COLO668 (cell line): ENCODE measurements around the gene DCT.

Experiments used
- DNase-seq: peaks from one replicate; lab custom pipeline; 2025; ENCODE audit not compliant: unreplicated experiment; lab: John Stamatoyannopoulos, UW

DCT gene

DNA sequence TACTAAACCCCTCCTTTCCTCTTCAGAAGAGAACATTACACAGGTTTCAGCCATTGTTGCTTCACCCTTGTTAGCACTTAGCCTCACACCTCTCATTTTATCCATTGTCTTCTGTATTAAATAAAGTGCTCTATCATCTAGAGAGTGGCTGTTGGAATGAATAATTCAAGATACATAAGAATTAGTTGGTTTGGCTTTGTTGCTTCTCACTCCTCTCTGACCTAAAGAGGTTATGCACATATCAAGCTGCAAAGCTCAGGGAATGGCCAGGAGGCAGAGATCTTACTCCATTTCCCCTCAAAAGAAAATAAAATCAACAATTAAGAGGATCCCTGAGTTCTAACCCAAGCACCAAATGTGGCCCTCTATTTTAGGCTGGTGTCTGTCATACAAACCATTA is 79.7 kb downstream of the DCT start:
- DNase-seq: no peak

DNA sequence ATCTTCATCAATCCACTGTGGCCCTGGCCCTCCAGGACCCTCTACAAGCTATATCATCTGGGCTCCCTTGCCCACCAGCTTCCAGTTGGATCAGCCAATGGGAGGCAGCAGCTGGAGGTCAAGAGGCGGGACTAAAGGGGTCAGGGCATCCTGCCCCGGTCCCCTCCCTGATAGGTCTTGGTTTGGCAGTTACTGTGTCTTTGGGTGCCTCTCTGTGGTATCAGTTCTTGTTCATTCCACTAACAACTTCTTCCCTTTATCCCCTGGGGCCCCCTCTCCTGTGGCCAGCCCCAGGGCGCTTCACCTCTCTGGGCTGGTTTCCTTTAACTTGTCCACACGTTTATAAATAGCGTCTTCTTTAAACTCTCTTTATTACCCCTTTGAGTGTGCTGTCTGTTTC is 83.6 kb downstream of the DCT start:
- no peak for DNase-seq

DNA sequence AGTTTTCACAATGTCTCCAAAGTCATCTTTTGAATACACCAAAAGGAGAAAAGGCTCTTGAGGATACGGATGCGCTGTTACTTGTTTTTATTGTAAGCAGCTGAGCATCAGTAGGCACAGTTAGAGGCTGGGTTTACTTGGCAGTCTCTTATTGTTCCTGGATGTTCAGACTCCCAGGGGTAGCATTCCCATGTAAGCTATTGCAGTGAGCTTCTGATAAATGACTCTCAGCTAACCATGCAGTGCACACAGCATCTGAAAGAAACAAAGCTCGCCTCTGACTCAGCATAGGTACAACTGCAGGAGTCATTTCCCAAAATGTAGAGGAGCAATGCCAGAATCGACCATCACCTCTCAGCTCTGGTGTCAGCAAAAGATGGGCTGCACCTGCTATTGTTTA is 84.8 kb downstream of the DCT start:
- DNase-seq: no peak

DNA sequence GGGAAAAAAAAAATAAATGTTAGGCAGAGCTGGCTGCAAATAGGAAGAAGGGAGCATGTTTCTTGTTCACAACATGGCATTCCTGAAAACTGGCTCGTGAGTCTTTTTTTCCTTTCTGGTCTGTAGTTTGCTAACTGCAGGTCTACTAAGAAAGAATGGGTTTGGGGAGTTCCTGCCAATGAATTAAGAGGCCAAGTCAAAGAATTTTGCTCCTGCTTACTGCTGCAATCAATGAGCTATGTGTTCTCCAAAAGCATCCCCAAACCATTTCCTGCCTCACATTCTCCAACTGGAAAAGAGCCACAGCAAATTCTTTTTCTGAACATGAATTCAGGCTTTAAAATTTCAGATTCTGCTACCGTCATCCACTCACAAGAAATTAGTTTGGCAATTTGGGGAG is 88.6 kb downstream of the DCT start:
- no peak for DNase-seq

DNA sequence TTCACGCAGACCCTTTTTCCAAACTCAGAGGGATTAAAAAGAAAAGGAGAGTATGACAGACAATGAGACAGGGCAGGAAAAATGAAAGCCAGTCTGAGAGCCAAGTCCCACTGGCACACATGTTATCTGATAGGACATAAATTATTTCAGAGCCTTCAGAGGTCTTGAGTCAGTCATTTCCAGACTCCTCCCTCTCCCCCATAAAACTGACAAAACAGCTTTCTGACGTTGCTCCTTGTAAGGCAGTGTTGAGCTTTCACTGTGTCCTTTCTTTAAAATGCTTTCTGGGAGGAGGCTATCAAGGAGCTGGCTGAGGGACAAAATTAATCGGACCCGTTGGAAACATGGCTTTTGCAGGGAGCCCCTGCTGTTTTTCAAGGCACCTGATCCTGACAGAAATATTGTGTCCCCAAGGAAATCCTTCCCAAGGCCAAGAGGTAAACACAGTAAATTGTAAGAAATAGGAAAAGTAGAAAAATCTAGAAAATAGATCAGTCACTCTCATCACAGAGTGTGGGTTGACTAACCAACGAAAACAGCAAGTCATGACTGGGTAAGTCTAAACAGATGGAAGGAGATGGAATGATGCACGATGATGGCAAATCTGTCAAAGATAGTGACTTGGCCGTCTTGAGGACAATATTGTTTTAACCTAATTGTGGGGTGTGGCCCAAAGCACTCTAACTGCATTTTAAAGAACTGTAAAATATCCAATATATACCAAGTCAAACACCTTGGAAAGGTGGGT is 89.7 kb downstream of the DCT start:
- DNase-seq: no peak

DNA sequence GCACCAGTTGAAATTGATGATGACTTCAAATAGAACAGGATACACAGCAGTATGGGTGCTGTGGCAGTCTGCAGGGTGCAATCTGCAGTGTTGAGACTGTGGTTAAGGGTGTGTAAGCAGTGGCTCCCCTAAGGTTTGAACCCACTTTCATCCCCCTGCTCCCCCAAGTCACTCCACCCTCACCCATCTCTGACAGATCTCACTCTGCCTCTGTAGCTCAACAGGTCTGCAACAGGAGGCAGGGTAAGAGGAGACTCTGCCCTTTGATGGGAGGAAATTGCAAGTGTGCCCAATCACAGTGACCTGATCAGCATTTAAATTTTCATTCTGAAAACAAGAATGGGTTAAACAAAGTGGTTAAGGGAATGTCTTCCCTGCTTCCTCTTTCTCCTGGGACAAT is 92.4 kb downstream of the DCT start:
- DNase-seq: no peak
